ENCODE results near the gene HPS1. TPM values are rescaled to one million over a fixed set of nuclear protein-coding genes. Genes with fewer than 3 reads are reported as not detected.

Gene HPS1
- polyA plus RNA-seq, 1 of the 3 experiments (the other 2 are of a cell fraction), result 41.4 TPM

GRCh38 chr10:98411768-98412167, 35.0 kb downstream of the HPS1 start:
- Histone ChIP-seq H3K36me3 (replicated peaks in 1 of 2; ENCODE audit: control insufficient read depth in 1 of 2, insufficient read depth in 2 of 2, low read length in 1 of 2) (no peaks in the 10 kb centered on the region), H3K79me2 (ENCODE audit: insufficient read depth) (peaks cover 16% of the 10 kb centered on the region; the same call in 1 of the 2 replicates), H3K4me2 (no peak overlapping the region), H2AFZ (ENCODE audit: low read depth) (no peak overlapping the region), H3K4me1 (ENCODE audit: control insufficient read depth in 1 of 2, insufficient read depth in 2 of 2, low read depth in 1 of 2, low read length in 1 of 2) (peaks cover 6 to 17% of the 10 kb centered on the region in 2 experiments; a peak in 2 of 4 replicates), H3K27me3 (ENCODE audit: insufficient read depth) (no peaks in the 10 kb centered on the region), H3K9me3 (no peaks in the 10 kb centered on the region), H3K9me2 (no peaks in the 10 kb centered on the region), H3F3A (replicated peaks; ENCODE audit: insufficient read depth) (no peaks in the 10 kb centered on the region), H4K20me1 (ENCODE audit: insufficient read depth) (no peaks in the 10 kb centered on the region), H3K27ac (ENCODE audit: low read depth in 2 of 2, low read length in 1 of 2) (no peak overlapping the region), H3K4me3 (ENCODE audit: low read depth in 2 of 2, low read length in 1 of 2) (no peak overlapping the region), H3K9ac (no peak overlapping the region)
- 100% methylated on average over 1 of the region's 1 CpG for WGBS (ENCODE audit: low lambda C conversion rate)
- ChIA-PET CTCF (interaction anchor here (2.3 kb wide), 1 partner anchor 14 kb away, joined by 9 read pairs; no protein-coding TSS in a partner anchor), POLR2A (interaction anchor here (0.5 kb wide), 1 partner anchor 7 kb away, joined by 3 read pairs; no protein-coding TSS in a partner anchor)
- DNase-seq, result no peak
- TF ChIP-seq USF1 (IDR thresholded peaks at IDR 0.05; ENCODE audit: borderline replicate concordance, low read depth), result no peak
- TF ChIP-seq USF2 (IDR thresholded peaks at IDR 0.05; ENCODE audit: borderline replicate concordance, low read depth, low read length), result no peak
- no peak for TF ChIP-seq RCOR1 (IDR thresholded peaks at IDR 0.05; ENCODE audit: low read length)
- no peak for TF ChIP-seq TAF1 (IDR thresholded peaks at IDR 0.05; ENCODE audit: borderline replicate concordance, low read depth, low read length)
- TF ChIP-seq ELF1 (IDR thresholded peaks at IDR 0.05), result no peak
- no peak for TF ChIP-seq NFIC (IDR thresholded peaks at IDR 0.05; ENCODE audit: borderline replicate concordance)
- no peak for TF ChIP-seq ZBTB33 (IDR thresholded peaks at IDR 0.05; ENCODE audit: borderline replicate concordance, low read depth)
- TF ChIP-seq GATA2 (CRISPR knock-in tag; IDR thresholded peaks at IDR 0.05), result no peak
- TF ChIP-seq NRF1 (IDR thresholded peaks at IDR 0.05; ENCODE audit: low read depth, low read length), result no peak
- no peak for TF ChIP-seq YY1 (IDR thresholded peaks at IDR 0.05; ENCODE audit: low read depth)

- TF ChIP-seq ELF1 (IDR thresholded peaks at IDR 0.05) (no peak), RXRA (IDR thresholded peaks at IDR 0.05; ENCODE audit: borderline replicate concordance, low read depth) (no peak), TEAD4 (IDR thresholded peaks at IDR 0.05; ENCODE audit: borderline replicate concordance, insufficient read depth) (no peak), RFX5 (IDR thresholded peaks at IDR 0.05; ENCODE audit: low read length) (no peak), YY1 (IDR thresholded peaks at IDR 0.05; ENCODE audit: low read depth) (no peak), TAF1 (IDR thresholded peaks at IDR 0.05; ENCODE audit: borderline replicate concordance, low read depth, low read length) (no peak), EZH2phosphoT487 (IDR thresholded peaks at IDR 0.05; ENCODE audit: borderline replicate concordance, low read depth) (no peak), SMC3 (IDR thresholded peaks at IDR 0.05; ENCODE audit: low read depth, low read length) (no peak), TCF12 (IDR thresholded peaks at IDR 0.05) (no peak), CTCF (IDR thresholded peaks at IDR 0.05) (no peak), GABPA (IDR thresholded peaks at IDR 0.05; ENCODE audit: low read depth) (no peak), POLR2AphosphoS5 (IDR thresholded peaks at IDR 0.05; ENCODE audit: low read depth, low read length) (no peak), ZBTB33 (IDR thresholded peaks at IDR 0.05; ENCODE audit: borderline replicate concordance, low read depth) (no peak)
- H3F3A ChIP-seq (replicated peaks; ENCODE audit: insufficient read depth), result no peaks in the 10 kb centered on the region
- no peak overlapping the region for H3K4me3 ChIP-seq (ENCODE audit: low read depth in 2 of 2, low read length in 1 of 2)
- H3K36me3 ChIP-seq (replicated peaks in 1 of 2; ENCODE audit: control insufficient read depth in 1 of 2, insufficient read depth in 2 of 2, low read length in 1 of 2), result no peaks in the 10 kb centered on the region
- ChIA-PET CTCF (interaction anchor here (2.3 kb wide), 1 partner anchor 14 kb away, joined by 9 read pairs; no protein-coding TSS in a partner anchor), POLR2A (no interaction called here)
- no peaks in the 10 kb centered on the region for H3K9me2 ChIP-seq
- DNase-seq, result no peak
- 92% methylated on average over 10 of the region's 11 CpGs for WGBS (ENCODE audit: low lambda C conversion rate)
- no peaks in the 10 kb centered on the region for H3K9me3 ChIP-seq
- no peaks in the 10 kb centered on the region for H3K27me3 ChIP-seq (ENCODE audit: insufficient read depth)
- H3K27ac ChIP-seq (ENCODE audit: low read depth in 2 of 2, low read length in 1 of 2), result no peak overlapping the region
- peaks cover 6 to 17% of the 10 kb centered on the region in 2 experiments; a peak in 2 of 4 replicates for H3K4me1 ChIP-seq (ENCODE audit: control insufficient read depth in 1 of 2, insufficient read depth in 2 of 2, low read depth in 1 of 2, low read length in 1 of 2)
- H3K9ac ChIP-seq, result no peak overlapping the region
- H3K79me2 ChIP-seq (ENCODE audit: insufficient read depth), result peaks cover 16% of the 10 kb centered on the region; the same call in 1 of the 2 replicates
- H4K20me1 ChIP-seq (ENCODE audit: insufficient read depth), result no peaks in the 10 kb centered on the region
- no peak overlapping the region for H2AFZ ChIP-seq (ENCODE audit: low read depth)
- no peak overlapping the region for H3K4me2 ChIP-seq
Measured at GRCh38 chr10:98411166-98411565, 35.6 kb downstream of the HPS1 start.

Data from SK-N-SH (cell line).